ENCODE data around the gene LILRA1. TPM values are rescaled to one million over a fixed set of nuclear protein-coding genes. Genes with fewer than 3 reads are reported as not detected.
"Not testable (repeated sequence)": the region's sequence is repeated elsewhere in the genome, so short reads cannot be mapped to it uniquely, and the experiment has no call there.

LILRA1 gene
- total and polyA plus RNA-seq, 4 donors = 1.2 to 21.3 (median 5.2) TPM

- no peak for TF ChIP-seq CTCF (IDR thresholded peaks at IDR 0.05; ENCODE audit: control extremely low read depth, extremely low read depth)
- WGBS, 2 donors = 80 to 90% methylated on average over 6 to 7 of the region's 7 CpGs
- no peak for ATAC-seq (ENCODE audit: insufficient read depth, low FRiP score)
- no peaks in the 10 kb centered on the region for H3K9me3 ChIP-seq (ENCODE audit: control insufficient read depth in 4 of 4, insufficient read depth in 3 of 4, low read length in 3 of 4)
- no peak for DNase-seq
- no peak overlapping the region for H3K4me3 ChIP-seq
- H3K4me1 ChIP-seq (ENCODE audit: control insufficient read depth in 5 of 5, insufficient read depth in 5 of 5, low read length in 5 of 5) = peaks cover 0 to 3% (median 0%) of the 10 kb centered on the region in 5 donors
- no peaks in the 10 kb centered on the region for H3K27me3 ChIP-seq (ENCODE audit: control insufficient read depth in 3 of 3, insufficient read depth in 3 of 3, low read length in 2 of 3)
- no peaks in the 10 kb centered on the region for H3K36me3 ChIP-seq (ENCODE audit: control insufficient read depth in 4 of 4, insufficient read depth in 4 of 4, low read length in 4 of 4)
- no peak overlapping the region for H3K27ac ChIP-seq (ENCODE audit: low read depth in 1 of 2, low read length in 1 of 2)
- H3K9ac ChIP-seq (ENCODE audit: insufficient read depth in 1 of 2, low read length in 2 of 2) = no peak overlapping the region
Measured at GRCh38 chr19:54633401-54633800, 40.0 kb downstream of the LILRA1 start.

GRCh38 chr19:54636081-54636480, 42.6 kb downstream of the LILRA1 start:
- not testable (repeated sequence) for H3K4me3 ChIP-seq; H3K27ac ChIP-seq (ENCODE audit: low read depth in 1 of 2, low read length in 1 of 2); ATAC-seq (ENCODE audit: insufficient read depth, low FRiP score); H3K9me3 ChIP-seq (ENCODE audit: control insufficient read depth in 4 of 4, insufficient read depth in 3 of 4, low read length in 3 of 4); H3K4me1 ChIP-seq (ENCODE audit: control insufficient read depth in 5 of 5, insufficient read depth in 5 of 5, low read length in 5 of 5); H3K36me3 ChIP-seq (ENCODE audit: control insufficient read depth in 4 of 4, insufficient read depth in 4 of 4, low read length in 4 of 4); H3K27me3 ChIP-seq (ENCODE audit: control insufficient read depth in 3 of 3, insufficient read depth in 3 of 3, low read length in 2 of 3); H3K9ac ChIP-seq (ENCODE audit: insufficient read depth in 1 of 2, low read length in 2 of 2)
- peak in 1 of 3 donors; percentile 7 for DNase-seq
- 32 to 44% methylated on average over 10 to 12 of the region's 12 CpGs for WGBS, 2 donors

DNA sequence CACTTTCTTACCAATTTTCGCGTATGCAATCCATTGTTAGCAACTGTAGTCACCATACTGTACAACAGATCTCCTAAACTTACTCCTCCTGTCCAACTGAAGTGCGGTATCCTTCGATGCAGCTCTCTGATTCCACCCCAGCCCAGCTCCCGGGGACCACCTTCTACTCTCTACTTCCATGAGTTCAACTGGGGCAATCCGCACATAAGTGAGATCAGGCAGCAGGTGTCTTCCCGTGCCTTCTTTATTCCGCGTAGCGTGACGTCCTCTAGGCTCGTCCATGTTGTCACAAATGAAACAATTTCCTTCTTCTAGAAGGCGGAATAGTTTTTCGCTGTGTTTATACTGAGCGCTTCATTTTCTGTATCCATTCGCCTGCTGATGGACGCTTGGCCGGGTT, 45.3 kb downstream of the LILRA1 start:
- no peak for DNase-seq
- 87 to 96% methylated on average over 18 of the region's 18 CpGs for WGBS, 2 donors
- ATAC-seq (ENCODE audit: insufficient read depth, low FRiP score) = no peak

GRCh38 chr19:54642953-54643352, 49.5 kb downstream of the LILRA1 start:
- DNase-seq; H3K9me3 ChIP-seq (ENCODE audit: control insufficient read depth in 4 of 4, insufficient read depth in 3 of 4, low read length in 3 of 4); H3K4me1 ChIP-seq (ENCODE audit: control insufficient read depth in 5 of 5, insufficient read depth in 5 of 5, low read length in 5 of 5); H3K36me3 ChIP-seq (ENCODE audit: control insufficient read depth in 4 of 4, insufficient read depth in 4 of 4, low read length in 4 of 4); H3K27me3 ChIP-seq (ENCODE audit: control insufficient read depth in 3 of 3, insufficient read depth in 3 of 3, low read length in 2 of 3); H3K27ac ChIP-seq (ENCODE audit: low read depth in 1 of 2, low read length in 1 of 2); ATAC-seq (ENCODE audit: insufficient read depth, low FRiP score); H3K4me3 ChIP-seq; H3K9ac ChIP-seq (ENCODE audit: insufficient read depth in 1 of 2, low read length in 2 of 2): not testable (repeated sequence)
- 17 to 45% methylated on average over 5 of the region's 5 CpGs for WGBS, 2 donors

More for the DNA sequence above, 45.3 kb downstream of the LILRA1 start:
- Histone ChIP-seq H3K27ac (ENCODE audit: low read depth in 1 of 2, low read length in 1 of 2) (no peak overlapping the region), H3K4me3 (no peak overlapping the region), H3K27me3 (ENCODE audit: control insufficient read depth in 3 of 3, insufficient read depth in 3 of 3, low read length in 2 of 3) (no peaks in the 10 kb centered on the region), H3K4me1 (ENCODE audit: control insufficient read depth in 5 of 5, insufficient read depth in 5 of 5, low read length in 5 of 5) (no peaks in the 10 kb centered on the region), H3K9me3 (ENCODE audit: control insufficient read depth in 4 of 4, insufficient read depth in 3 of 4, low read length in 3 of 4) (peaks cover 0 to 3% (median 0%) of the 10 kb centered on the region in 4 donors), H3K9ac (ENCODE audit: insufficient read depth in 1 of 2, low read length in 2 of 2) (no peak overlapping the region), H3K36me3 (ENCODE audit: control insufficient read depth in 4 of 4, insufficient read depth in 4 of 4, low read length in 4 of 4) (no peaks in the 10 kb centered on the region)
- no peak for TF ChIP-seq CTCF (IDR thresholded peaks at IDR 0.05; ENCODE audit: control extremely low read depth, extremely low read depth)

GRCh38 chr19:54643583-54643982, 50.2 kb downstream of the LILRA1 start:
- not testable (repeated sequence) for H3K36me3 ChIP-seq (ENCODE audit: control insufficient read depth in 4 of 4, insufficient read depth in 4 of 4, low read length in 4 of 4); DNase-seq; H3K4me3 ChIP-seq; H3K27me3 ChIP-seq (ENCODE audit: control insufficient read depth in 3 of 3, insufficient read depth in 3 of 3, low read length in 2 of 3); H3K9ac ChIP-seq (ENCODE audit: insufficient read depth in 1 of 2, low read length in 2 of 2); H3K4me1 ChIP-seq (ENCODE audit: control insufficient read depth in 5 of 5, insufficient read depth in 5 of 5, low read length in 5 of 5); H3K9me3 ChIP-seq (ENCODE audit: control insufficient read depth in 4 of 4, insufficient read depth in 3 of 4, low read length in 3 of 4)
- WGBS, 2 donors = 38 to 63% methylated on average over 4 to 6 of the region's 6 CpGs
- ATAC-seq (ENCODE audit: insufficient read depth, low FRiP score) = peak; percentile 47
- H3K27ac ChIP-seq (ENCODE audit: low read depth in 1 of 2, low read length in 1 of 2) = peak overlapping the region in 1 of 2 donors; percentile 40
